ENCODE data around the gene IL10RB.

- TF ChIP-seq CTCF (IDR thresholded peaks at IDR 0.05), result no peak
- no peak for TF ChIP-seq POLR2A (IDR thresholded peaks at IDR 0.05)
These were observed 10.1 kb upstream of the IL10RB start for GRCh38 chr21:33256019-33256418.

Measured in esophagus squamous epithelium (tissue), 4 donors.